HG02840 (cell line): Measurements from ENCODE around the gene LTF.
"Not testable (repeated sequence)": the region's sequence is repeated elsewhere in the genome, so short reads cannot be mapped to it uniquely, and the experiment has no call there.

Source experiments
- ATAC-seq: cut with Tn5 transposase; IDR thresholded peaks from one replicate; pipeline ENCODE4 v1.9.1; 2021; ENCODE audit warnings: mild to moderate bottlenecking, moderate library complexity, moderate number of reproducible peaks; ENCODE audit not compliant: unreplicated experiment, low FRiP score

Gene LTF

DNA sequence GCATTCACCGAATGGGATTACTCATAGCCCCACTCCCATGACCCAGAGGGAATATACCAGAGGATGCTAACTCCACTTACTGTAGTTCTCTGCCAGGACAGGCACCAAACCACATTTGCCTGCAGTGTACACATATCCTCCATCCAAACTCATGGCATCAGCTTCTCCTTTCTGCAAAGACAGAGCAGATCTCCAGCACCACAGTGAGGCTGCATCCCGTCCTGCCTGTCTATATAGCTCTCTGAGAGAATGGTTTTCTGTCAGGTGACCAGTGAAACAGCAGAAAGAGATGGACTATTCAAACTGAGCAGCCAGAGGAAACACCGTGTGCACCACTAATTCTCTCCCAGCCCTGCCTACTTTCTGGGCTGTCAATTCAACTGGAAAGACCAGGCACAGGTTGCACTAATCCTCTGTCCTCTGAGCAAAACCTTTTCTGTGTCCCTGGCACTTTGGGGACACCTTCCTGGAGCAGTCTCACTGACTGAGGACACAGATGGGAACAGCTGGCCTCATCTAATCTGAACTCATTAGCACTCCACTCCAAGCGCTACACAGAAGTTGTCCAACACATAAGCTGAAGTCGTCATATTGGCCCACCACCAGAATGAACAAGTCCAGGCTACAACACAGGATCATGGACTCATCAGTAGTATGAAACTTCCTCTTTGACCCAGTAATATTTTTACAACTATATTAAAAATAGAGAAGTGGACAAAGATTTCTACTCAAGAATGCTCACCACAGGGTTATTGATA is 17.3 kb downstream of the LTF start:
- no peak for ATAC-seq

DNA sequence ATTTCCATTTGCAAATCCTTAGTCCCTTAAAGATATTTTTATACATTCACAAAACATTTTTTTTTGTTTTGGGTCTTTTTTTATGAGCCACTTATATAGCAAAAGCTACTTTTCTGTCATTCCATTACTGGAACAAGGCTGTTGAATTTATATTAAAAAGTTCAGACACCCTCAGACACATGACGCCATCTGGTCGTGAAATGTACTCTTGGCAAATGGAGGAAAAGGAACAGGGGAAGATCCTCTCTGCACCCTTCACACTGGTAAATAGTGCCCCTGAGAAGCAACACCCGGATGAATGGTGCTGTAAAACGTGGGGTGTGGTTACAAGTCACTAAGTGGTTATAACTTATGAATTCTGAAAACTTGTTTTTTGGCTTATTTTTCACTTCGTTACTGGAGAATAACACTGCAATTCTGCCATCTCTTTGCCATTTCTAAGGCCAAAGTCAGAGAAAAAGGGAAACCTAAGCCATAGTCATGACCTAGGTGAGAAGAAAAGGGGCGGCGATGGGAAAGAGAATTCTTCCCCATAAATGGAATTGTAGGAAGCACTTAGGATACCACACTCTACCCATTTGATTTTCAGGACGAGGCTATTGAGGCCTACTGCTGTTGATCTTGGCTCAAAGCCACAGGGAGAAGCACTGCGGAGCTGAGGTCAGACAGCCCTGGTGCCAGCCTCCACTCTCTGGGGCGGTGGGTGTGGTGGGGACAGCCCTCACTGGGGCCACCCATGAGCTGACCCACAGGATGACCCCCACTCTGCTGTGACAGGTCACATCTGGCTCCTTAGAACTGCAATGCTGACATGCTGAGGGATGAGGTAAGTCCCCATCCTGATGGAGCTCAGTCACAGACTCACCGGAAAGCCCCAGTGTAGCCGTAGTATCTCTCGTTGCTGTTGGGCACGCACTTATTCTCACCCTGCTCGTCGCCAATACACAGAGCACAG is 21.9 kb downstream of the LTF start:
- no peak for ATAC-seq

DNA sequence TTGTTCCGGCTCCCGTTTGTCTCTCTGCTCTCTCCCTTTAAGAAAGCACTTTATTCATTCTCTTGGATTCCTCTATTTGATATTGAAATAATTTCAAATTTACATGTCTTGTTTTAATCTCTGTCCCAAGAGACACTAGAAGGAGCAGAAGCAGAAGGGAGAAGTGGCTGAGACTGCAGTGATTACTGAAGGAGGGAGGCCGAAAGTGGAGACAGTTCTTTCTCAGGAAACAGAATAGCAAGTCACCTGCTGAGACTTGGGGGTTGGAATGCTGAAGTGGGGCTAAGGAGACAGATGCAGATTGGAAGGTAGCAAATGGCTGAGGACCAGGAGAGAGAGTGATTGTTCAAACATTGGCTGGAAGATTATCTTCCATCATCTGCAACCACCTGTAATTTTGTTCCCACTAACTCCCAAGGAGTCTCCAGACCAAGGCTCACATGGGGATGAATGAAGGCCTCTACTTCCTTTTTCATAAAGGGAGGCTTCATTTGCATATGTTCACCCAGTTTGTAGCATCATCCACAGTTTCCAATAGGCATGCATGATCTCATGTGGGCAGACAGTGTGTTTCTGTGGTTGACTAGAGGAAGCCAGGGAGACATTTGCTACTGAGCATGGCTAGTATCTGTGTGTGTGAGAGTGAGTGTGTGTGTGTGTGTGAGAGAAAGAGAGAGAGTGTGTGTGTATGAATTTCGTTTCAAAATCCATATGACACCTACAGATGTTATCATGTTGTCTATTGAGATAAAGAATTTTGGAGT is 24.0 kb downstream of the LTF start:
- ATAC-seq: no peak

DNA sequence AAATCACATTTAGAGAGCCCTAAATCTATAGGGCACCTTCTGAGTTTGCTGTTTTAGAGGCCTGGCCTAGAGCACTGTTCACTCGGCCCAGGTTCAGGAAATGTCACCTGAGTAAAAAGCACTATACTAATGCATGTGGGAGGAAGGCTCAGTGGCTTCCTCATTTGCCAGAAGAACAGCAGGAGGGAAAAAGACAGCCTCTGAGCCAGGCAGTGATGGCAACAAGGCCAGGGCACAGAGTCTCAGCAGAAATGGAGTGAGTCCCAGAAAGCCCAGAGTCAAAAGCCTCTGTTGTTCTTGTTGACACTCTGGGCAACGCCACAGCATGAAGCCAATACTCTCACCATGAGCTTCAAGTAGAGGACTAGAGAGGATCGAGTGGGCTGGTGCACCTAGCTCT is 25.9 kb downstream of the LTF start:
- ATAC-seq: no peak

DNA sequence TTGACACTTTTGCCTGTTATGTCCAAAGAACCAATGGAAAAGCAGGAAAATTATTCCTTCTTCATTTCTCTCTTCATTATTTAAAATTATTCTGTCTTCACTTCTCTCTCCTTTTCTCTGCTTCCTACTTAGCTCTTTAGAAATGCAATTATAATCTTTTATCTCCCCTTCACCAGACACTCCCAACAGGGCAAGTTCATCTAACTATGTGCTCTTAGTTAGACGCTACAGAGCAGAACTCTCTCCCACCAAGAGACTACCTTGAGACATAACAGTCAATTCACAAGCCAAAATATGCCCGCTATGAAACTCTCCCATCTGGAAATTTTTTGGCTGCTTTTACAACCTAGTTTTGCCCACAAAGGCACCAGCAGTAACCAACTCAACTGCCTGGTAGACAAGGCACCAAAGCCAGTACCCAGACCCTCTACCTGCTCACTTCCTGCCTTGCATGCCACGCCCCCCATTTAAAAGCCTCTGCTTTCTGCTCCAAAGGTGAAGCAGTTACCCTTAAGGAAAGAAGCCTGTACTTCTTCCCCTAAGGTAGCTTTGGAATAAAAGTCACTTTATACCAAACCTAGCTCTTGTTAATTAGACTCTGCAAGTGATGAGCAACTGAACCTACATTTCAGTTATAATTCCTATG is 29.5 kb downstream of the LTF start:
- ATAC-seq: no peak

DNA sequence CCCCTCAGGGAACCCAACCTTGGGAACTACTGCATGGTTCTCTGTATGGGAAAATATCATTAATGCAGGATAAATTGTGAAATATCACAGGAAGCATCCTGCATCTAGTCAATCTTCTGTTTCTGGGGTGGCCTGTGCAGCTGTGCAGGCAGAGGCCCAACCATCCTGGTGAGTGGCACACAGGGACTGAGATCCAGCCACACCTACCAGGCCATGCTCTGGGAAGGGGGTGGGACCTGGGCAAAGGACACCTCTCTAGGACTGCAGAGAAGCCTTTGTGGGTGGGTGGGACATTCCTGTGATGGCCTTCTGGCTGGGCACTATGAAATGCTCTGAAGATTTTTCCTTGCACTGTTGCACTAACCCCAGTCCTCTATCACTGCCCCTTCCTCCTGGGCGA is 30.9 kb downstream of the LTF start:
- ATAC-seq: no peak

DNA sequence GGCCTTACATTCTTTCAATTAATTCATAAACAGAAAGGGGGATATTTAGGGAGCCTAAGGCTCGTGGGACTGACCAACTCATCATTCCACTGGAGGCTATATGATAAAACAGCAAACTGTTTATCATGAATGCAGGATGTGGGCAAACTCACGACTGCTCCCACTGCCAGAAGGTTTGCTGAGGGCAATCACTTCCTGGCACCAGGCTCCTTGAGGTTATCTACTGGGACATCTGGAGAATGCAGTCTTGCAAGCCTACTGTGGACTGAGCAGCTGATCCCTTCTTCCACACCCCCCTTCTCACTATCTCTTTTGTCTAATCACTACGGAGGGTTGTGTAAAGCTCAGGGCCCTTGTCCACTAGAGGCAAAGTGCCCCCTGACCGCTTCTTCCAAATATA is 31.6 kb downstream of the LTF start:
- ATAC-seq: not testable (repeated sequence)

DNA sequence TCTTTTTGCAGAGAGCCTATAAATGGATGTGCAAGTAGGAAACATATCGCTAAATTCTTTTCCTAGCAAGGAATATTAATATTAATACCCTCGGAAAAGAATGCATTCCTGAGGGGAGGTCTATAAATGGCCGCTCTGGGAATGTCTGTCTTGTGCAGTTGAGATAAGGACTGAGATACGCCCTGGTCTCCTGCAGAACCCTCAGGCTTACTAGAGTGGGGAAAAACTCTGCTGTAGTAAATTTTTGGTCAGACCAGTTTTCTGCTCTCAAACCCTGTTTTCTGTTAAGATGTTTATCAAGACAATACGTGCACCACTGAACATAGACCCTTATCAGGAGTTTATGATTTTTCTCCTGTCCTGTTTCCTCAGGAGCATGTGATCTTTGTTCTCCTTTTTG is 32.8 kb downstream of the LTF start:
- ATAC-seq: not testable (repeated sequence)

DNA sequence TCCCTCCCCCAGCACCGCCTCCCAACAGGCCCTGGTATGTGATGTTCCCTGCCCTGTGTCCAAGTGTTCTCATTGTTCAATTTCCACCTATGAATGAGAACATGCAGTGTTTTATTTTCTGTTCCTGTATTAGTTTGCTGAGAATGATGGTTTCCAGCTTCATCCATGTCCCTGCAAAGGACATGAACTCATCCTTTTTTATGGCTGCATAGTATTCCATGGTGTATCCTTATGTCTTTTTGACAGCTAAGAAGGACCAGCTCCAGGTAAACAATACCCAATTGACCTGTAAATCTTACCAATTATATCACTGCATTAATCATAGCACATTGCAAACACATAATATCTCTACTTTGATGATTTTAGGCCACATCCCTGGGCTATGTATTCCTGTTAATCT is 33.8 kb downstream of the LTF start:
- not testable (repeated sequence) for ATAC-seq

DNA sequence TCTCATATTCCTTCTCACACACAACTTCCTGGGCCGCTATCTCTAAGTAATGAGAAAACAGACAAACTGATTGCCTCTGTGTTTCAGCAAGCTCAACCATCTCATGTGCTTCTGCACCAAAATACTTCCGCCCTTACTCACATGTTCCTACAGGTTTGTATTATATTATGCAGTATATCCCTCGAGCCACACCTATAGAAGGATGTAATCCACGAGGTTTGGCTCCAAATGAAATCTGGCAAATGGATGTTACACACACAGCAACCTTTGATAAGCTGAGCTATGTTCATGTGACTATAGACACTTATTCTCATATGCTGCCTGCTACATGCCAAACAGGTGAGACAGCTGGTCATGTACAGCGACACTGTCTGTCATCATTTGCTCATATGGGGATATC is 35.0 kb downstream of the LTF start:
- no peak for ATAC-seq

DNA sequence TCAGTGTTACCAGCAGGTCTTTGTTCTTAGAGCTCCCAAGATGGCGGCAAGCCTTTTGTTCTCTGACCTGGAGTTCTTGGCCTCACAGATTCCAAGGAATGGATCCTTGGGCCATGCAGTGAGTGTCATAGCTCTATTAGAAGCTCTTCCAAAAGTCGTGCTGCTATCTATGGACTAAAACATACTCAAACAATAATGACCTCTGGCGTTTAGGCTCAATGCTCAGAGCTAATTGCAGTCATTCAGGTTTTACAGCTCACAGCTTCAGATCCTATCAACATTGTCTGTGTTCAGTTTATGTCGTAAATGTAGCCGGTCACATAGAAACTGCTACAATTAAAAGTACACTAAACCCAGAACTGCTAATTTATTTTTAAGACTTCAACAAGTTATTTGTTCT is 35.5 kb downstream of the LTF start:
- ATAC-seq: no peak

DNA sequence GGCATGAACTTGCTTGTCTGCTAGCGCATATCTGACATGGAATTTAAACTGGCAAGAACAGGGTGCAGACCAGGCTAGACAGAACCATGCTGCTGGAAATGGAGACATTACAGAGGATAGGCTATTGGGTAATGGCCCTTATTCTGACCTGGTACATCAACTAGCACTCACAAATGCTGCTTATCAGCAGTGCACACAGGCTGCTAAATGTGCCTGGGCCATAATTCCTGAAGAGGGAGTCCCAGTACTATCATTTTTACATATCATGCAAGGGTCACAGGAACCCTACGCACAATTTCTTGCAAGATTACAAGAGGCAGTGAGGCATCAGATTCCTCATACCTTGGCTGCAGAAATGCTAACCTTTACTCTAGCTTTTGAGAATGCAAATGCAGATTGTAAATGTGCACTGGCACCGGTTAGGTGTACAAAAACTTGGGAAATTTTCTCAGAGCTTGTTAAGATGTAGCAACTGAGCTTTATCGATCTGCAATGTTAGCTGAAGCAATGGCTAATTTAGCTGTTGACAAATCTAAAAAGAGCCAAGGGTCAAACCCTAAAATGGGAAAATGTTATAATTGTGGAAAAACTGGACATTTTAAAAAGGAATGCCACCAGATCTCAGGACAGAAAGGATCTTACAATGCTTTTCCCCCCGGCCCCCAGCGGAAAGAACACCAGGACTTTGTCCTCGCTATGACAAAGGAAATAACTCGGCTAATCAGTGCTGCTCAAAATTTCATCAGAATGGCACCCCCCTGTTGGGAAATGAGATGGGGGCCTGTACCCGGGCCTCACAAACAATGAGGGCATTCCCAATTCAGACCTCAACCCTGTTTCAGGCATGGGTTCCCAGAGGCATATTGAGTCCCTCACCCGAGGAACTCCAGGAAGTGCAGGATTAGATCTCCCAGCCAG is 36.5 kb downstream of the LTF start:
- no peak for ATAC-seq

DNA sequence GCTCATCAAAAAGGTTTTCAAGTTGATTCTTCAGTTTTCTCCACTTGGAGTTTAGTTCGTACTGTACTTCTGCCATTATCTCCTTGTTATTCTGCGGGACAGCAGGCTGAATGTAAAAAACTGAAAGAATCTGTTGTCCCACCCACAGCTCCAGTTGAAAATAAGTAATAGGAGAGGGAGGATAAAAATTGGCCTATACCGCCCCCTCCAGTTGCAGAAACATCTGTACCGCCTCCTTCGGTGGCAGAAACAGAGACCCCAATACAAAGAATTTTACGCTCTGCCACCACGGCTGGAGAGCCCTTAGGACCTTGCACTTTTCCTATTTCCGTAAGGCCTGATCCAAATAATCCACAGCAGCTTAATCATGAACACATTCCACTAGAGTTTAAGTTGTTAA is 37.3 kb downstream of the LTF start:
- not testable (repeated sequence) for ATAC-seq

DNA sequence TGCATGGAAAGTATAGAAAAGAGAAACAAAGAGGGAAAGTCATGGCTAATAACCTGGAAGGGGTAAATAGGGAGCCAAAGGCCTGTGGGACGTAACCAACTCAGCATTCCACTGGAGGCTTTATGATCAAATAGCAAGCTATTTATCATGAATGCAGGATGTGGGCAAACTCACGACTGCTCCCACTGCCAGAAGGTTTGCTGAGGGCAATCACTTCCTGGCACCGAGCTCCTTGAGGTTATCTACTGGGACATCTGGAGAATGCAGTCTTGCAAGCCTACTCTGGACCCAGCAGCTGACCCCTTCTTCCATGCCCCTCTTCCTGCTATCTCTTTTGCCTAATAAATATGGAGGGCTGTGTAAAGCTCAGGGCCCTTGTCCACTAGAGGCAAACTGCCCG is 38.2 kb downstream of the LTF start:
- ATAC-seq: not testable (repeated sequence)

DNA sequence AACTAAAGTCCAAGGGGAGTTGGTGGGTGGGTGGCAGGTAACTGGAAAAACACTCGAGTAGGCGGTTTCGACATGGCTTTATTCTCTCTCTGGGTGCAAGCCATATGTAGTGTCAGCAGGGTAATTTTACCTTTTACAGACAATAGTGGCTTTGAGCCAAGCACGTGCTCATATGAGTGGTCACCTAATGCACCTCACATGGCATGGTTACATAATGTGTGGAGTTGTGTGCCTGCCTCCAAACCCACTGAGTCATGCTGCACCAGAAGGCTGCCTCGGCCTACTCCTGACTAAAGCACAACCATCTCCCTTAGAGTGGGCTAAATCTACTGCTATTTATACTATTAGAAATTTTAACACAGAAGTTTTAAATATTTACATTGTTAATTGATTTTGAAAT is 41.1 kb downstream of the LTF start:
- no peak for ATAC-seq

DNA sequence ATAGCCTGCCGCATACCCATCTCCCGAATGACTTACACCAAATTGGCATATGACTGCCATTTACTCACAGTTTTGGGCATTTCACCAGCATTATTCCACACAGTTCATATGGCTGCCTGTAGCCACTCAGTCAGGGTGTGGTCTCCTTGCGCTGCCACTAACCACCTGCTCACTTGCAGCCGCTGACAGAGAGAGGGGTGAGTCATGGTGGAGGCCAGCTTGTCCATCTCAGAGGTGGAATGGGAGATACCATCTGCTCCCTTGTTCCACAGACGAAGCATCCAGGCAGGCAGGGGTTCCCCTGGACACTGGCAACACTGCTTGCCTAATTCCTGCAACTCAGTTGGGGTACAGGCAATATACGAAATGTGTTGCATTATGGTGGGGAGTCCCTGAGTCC is 42.1 kb downstream of the LTF start:
- no peak for ATAC-seq

DNA sequence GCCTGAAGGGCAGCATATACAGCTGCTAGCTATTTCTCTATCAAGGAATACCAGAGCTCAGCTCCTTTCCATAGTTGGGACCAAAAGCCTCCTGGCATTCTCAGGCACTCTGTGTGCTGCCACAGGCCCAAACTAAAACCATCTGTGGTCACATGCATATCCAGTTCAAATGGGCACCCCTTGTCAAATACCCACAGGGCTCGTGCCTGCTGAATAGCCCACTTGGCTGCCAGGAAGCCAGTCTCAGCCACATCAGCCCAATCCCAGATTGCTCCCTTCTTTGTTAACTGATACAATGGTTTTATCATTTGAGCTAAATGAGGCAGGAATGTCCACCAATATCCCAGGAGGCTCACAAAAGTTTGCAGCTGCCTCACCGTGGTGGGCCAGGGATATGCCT is 43.8 kb downstream of the LTF start:
- no peak for ATAC-seq

DNA sequence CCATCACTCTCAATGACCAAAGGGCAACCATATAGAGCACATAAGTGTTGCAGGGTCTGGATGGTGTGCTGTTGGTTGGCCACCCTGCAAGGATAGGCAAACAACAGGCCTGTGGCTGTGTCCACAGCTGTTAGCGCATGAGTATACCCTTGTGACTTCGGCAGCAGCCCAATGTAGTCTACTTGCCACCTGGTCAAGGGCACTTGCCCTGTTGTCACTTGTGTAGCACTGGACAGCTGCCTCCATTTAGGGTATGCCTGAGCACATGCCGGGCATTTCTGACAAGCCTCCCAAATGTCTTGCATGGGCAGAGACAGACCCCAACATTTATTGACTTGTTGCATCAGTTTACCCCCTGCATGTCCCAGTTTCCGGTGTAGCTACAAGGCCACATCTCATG is 44.9 kb downstream of the LTF start:
- no peak for ATAC-seq

DNA sequence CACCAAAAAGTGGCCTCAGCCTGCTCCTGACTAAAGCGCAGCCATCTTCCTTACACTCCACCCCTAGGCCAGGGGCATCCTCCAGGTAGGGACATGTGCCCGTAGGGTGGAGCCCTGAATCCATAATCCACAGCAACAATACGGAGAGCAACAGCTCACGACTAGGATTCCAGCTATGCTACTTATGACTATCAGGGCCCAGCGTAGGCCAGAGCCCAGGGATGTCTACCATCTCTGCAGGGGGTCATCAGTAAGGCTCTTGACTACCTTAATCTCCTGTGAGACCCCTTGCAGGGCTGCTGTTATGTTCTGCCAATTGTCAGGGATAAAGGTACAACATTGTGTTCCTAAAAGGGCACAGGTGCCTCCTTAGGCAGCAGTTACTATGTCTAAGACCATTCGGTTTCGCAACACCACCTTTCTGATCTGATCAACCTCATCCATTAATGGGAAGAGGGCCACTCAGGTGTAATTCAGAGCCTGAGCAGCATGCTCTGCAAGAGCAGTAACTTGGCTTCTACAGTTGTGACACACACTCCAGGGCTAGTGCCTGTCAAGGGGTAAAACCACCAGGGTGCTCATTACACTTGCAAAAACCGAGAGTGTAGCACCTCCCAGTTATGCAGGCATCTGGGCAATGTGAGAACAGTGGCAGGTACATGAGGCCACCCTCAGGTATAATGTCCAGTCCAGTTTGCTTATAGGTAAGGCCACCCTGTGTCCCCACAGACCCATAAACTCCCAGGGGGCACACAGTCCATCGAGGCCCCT is 46.7 kb downstream of the LTF start:
- ATAC-seq: no peak
